Trophoblast cell (in vitro differentiated cells and primary cell): ENCODE data around the gene ZNF524.

Experiments
- DNase-seq, 2 donors: peaks; one replicate each; pipeline ENCODE4 v3.0.0-alpha.2; 2016
- H2AFZ ChIP-seq: 2 replicates; pipeline ENCODE4 v1.6.1; 2013; ENCODE audit warnings: low read length, moderate library complexity, mild to moderate bottlenecking; ENCODE audit not compliant: insufficient read depth, poor library complexity
- H2AK5ac ChIP-seq: 2 replicates; pipeline ENCODE4 v1.6.1; 2013; ENCODE audit warnings: mild to moderate bottlenecking, low read length
- H2BK120ac ChIP-seq: 2 replicates; pipeline ENCODE4 v1.6.1; 2013; ENCODE audit warnings: low read length, mild to moderate bottlenecking, moderate library complexity; ENCODE audit not compliant: insufficient read depth, poor library complexity
- H2BK12ac ChIP-seq: 2 replicates; pipeline ENCODE4 v1.6.1; 2013; ENCODE audit warnings: mild to moderate bottlenecking, low read length, moderate library complexity
- H2BK5ac ChIP-seq: 2 replicates; pipeline ENCODE4 v1.6.1; 2013; ENCODE audit warnings: low read length, low read depth, moderate library complexity, mild to moderate bottlenecking; ENCODE audit not compliant: poor library complexity
- H3K14ac ChIP-seq: 2 replicates; pipeline ENCODE4 v1.6.1; 2013; ENCODE audit warnings: mild to moderate bottlenecking, low read length
- H3K18ac ChIP-seq: 2 replicates; pipeline ENCODE4 v1.6.1; 2013; ENCODE audit warnings: mild to moderate bottlenecking, low read length
- H3K23ac ChIP-seq: 2 replicates; pipeline ENCODE4 v1.6.1; 2013; ENCODE audit warnings: low read length
- H3K27ac ChIP-seq: 2 replicates; pipeline ENCODE4 v1.5.1; 2013; ENCODE audit warnings: low read depth, mild to moderate bottlenecking, inconsistent platforms, low read length, moderate library complexity
- H3K27me3 ChIP-seq: 2 replicates; pipeline ENCODE4 v1.6.1; 2013; ENCODE audit warnings: inconsistent platforms, mild to moderate bottlenecking, low read length, moderate library complexity; ENCODE audit not compliant: insufficient read depth
- H3K36me3 ChIP-seq, 2 experiments: 1 replicate in 1 of 2; 2 replicates in 1 of 2; pipeline ENCODE4 v1.6.1; 2013; ENCODE audit warnings: low read length in 2 of 2, mild to moderate bottlenecking in 2 of 2, moderate library complexity in 1 of 2; ENCODE audit not compliant: insufficient read depth in 2 of 2, control insufficient read depth in 1 of 2
- H3K4ac ChIP-seq: 2 replicates; pipeline ENCODE4 v1.6.1; 2013; ENCODE audit warnings: low read depth, mild to moderate bottlenecking, low read length, moderate library complexity
- H3K4me1 ChIP-seq, 2 experiments: 1 replicate in 1 of 2; 2 replicates in 1 of 2; pipeline ENCODE4 v1.6.1; 2013; ENCODE audit warnings: low read length in 2 of 2, mild to moderate bottlenecking in 2 of 2, moderate library complexity in 1 of 2; ENCODE audit not compliant: insufficient read depth in 2 of 2, control insufficient read depth in 1 of 2
- H3K4me2 ChIP-seq: 2 replicates; pipeline ENCODE4 v1.6.1; 2013; ENCODE audit warnings: inconsistent platforms, mild to moderate bottlenecking, low read length, moderate library complexity
- H3K4me3 ChIP-seq: 2 replicates; pipeline ENCODE4 v1.5.1; 2013; ENCODE audit warnings: mild to moderate bottlenecking, low read depth, low read length, inconsistent platforms
- H3K79me1 ChIP-seq: one replicate; pipeline ENCODE4 v1.6.1; 2013; ENCODE audit warnings: low read length
- H3K79me2 ChIP-seq: 2 replicates; pipeline ENCODE4 v1.6.1; 2013; ENCODE audit warnings: low read length, mild to moderate bottlenecking; ENCODE audit not compliant: control insufficient read depth, insufficient read depth, poor library complexity
- H3K9ac ChIP-seq: 2 replicates; pipeline ENCODE4 v1.6.1; 2013; ENCODE audit warnings: mild to moderate bottlenecking, low read length
- H3K9me3 ChIP-seq: 2 replicates; pipeline ENCODE4 v1.6.1; 2013; ENCODE audit warnings: low read depth, mild to moderate bottlenecking, control low read depth, inconsistent platforms, low read length; ENCODE audit not compliant: insufficient read depth
- H4K12ac ChIP-seq: 2 replicates; pipeline ENCODE4 v1.6.1; 2013; ENCODE audit warnings: low read depth, mild to moderate bottlenecking, low read length, moderate library complexity
- H4K8ac ChIP-seq: 2 replicates; pipeline ENCODE4 v1.6.1; 2013; ENCODE audit warnings: low read depth, mild to moderate bottlenecking, low read length, moderate library complexity
- H4K91ac ChIP-seq: one replicate; pipeline ENCODE4 v1.6.1; 2013; ENCODE audit warnings: low read depth, mild to moderate bottlenecking, low read length, moderate library complexity
- WGBS: extraction: QIAGEN DNeasy Blood & Tissue Kit; methylation state at CpG from one replicate; pipeline ENCODE4 v1.1.7; 2013; ENCODE audit warnings: missing lambda C conversion rate; ENCODE audit not compliant: insufficient read length, insufficient coverage; ENCODE audit errors: extremely low coverage; 5-methylcytosine and 5-hydroxymethylcytosine counted together

Gene ZNF524

GRCh38 chr19:55611983-55612645 is 12.0 kb downstream of the ZNF524 start:
- Histone ChIP-seq H3K4ac (no peak overlapping the region), H4K91ac (no peak overlapping the region), H3K14ac (no peak overlapping the region), H2BK120ac (no peak overlapping the region), H3K23ac (no peak overlapping the region), H3K27ac (no peak overlapping the region), H3K27me3 (no peaks in the 10 kb centered on the region), H3K79me1 (no peaks in the 10 kb centered on the region), H3K9ac (no peak overlapping the region), H2BK5ac (no peak overlapping the region), H2AK5ac (no peak overlapping the region), H2AFZ (no peak overlapping the region), H3K4me3 (no peak overlapping the region), H3K4me2 (no peak overlapping the region), H4K8ac (no peak overlapping the region), H3K4me1 (no peaks in the 10 kb centered on the region), H3K18ac (no peak overlapping the region), H4K12ac (no peak overlapping the region), H3K9me3 (peaks cover 7% of the 10 kb centered on the region), H3K36me3 (peaks cover 40 to 44% of the 10 kb centered on the region in 2 experiments), H2BK12ac (no peak overlapping the region), H3K79me2 (no peaks in the 10 kb centered on the region)
- DNase-seq: no peak
- WGBS: no CpG with 5 or more reads among the region's 3 CpGs

- Histone ChIP-seq H3K27me3 (no peaks in the 10 kb centered on the region), H3K14ac (no peak overlapping the region)
Measured at GRCh38 chr19:55613396-55613795, 13.3 kb downstream of the ZNF524 start.

DNA sequence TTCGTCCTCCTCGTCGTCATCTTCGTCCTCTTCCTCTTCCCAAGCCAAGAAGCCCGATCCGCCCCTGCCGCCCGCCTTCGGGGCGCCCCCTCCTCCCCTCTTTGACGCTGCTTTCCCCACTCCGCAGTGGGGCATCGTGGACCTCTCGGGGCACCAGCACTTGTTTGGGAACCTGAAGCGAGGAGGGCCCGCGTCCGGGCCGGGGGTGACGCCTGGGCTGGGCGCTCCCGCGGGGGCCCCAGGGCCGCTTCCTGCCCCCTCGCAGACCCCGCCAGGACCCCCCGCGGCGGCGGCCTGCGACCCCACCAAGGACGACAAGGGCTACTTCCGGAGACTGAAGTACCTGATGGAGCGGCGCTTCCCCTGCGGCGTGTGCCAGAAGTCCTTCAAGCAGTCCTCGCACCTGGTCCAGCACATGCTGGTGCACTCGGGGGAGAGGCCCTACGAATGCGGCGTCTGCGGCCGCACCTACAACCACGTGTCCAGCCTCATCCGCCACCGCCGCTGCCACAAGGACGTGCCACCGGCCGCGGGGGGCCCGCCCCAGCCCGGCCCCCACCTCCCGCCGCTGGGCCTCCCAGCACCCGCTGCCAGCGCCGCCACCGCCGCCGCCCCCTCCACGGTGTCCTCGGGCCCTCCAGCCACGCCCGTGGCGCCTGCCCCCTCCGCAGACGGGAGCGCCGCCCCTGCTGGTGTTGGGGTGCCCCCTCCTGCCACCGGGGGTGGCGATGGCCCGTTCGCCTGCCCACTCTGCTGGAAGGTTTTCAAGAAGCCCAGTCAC is 14.0 kb downstream of the ZNF524 start:
- no peak overlapping the region for H3K18ac ChIP-seq
- no peak overlapping the region for H4K12ac ChIP-seq
- no peak overlapping the region for H3K27ac ChIP-seq
- H3K4me2 ChIP-seq: no peak overlapping the region
- H3K4ac ChIP-seq: no peak overlapping the region
- peaks cover 45 to 51% of the 10 kb centered on the region in 2 experiments for H3K36me3 ChIP-seq
- H3K9me3 ChIP-seq: peaks cover 7% of the 10 kb centered on the region
- H3K27me3 ChIP-seq: no peaks in the 10 kb centered on the region
- H3K9ac ChIP-seq: no peak overlapping the region
- H4K91ac ChIP-seq: no peak overlapping the region
- no peak overlapping the region for H2BK5ac ChIP-seq
- no peak overlapping the region for H3K14ac ChIP-seq
- no peak overlapping the region for H3K4me3 ChIP-seq
- DNase-seq: no peak
- H2BK12ac ChIP-seq: no peak overlapping the region
- H3K79me2 ChIP-seq: no peaks in the 10 kb centered on the region
- no peaks in the 10 kb centered on the region for H3K79me1 ChIP-seq
- H2AFZ ChIP-seq: no peak overlapping the region
- H4K8ac ChIP-seq: no peak overlapping the region
- H3K23ac ChIP-seq: no peak overlapping the region
- no peaks in the 10 kb centered on the region for H3K4me1 ChIP-seq
- no peak overlapping the region for H2AK5ac ChIP-seq
- H2BK120ac ChIP-seq: no peak overlapping the region
- 100% methylated on average over 5 of the region's 75 CpGs for WGBS

More at GRCh38 chr19:55613396-55613795, 13.3 kb downstream of the ZNF524 start:
- H2BK12ac ChIP-seq: no peak overlapping the region
- no CpG with 5 or more reads among the region's 27 CpGs for WGBS
- peaks cover 7% of the 10 kb centered on the region for H3K9me3 ChIP-seq
- no peak overlapping the region for H2BK120ac ChIP-seq
- no peak overlapping the region for H3K4ac ChIP-seq
- no peak overlapping the region for H4K12ac ChIP-seq
- H2BK5ac ChIP-seq: no peak overlapping the region
- H4K91ac ChIP-seq: no peak overlapping the region
- H3K36me3 ChIP-seq: peaks cover 45 to 51% of the 10 kb centered on the region in 2 experiments
- no peak overlapping the region for H3K4me3 ChIP-seq
- no peaks in the 10 kb centered on the region for H3K4me1 ChIP-seq
- no peak overlapping the region for H3K27ac ChIP-seq
- H3K9ac ChIP-seq: no peak overlapping the region
- DNase-seq: no peak
- no peaks in the 10 kb centered on the region for H3K79me2 ChIP-seq
- no peak overlapping the region for H3K23ac ChIP-seq
- H2AK5ac ChIP-seq: no peak overlapping the region
- H3K4me2 ChIP-seq: no peak overlapping the region
- no peak overlapping the region for H3K18ac ChIP-seq
- H2AFZ ChIP-seq: no peak overlapping the region
- H3K79me1 ChIP-seq: no peaks in the 10 kb centered on the region
- H4K8ac ChIP-seq: no peak overlapping the region

GRCh38 chr19:55614711-55615542 is 14.8 kb downstream of the ZNF524 start:
- no peak overlapping the region for H3K4ac ChIP-seq
- no peak overlapping the region for H2BK12ac ChIP-seq
- H2BK5ac ChIP-seq: no peak overlapping the region
- H3K4me2 ChIP-seq: no peak overlapping the region
- no peak for DNase-seq
- H4K91ac ChIP-seq: no peak overlapping the region
- no peak overlapping the region for H3K4me3 ChIP-seq
- H4K8ac ChIP-seq: no peak overlapping the region
- H3K4me1 ChIP-seq: no peaks in the 10 kb centered on the region
- no CpG with 5 or more reads among the region's 98 CpGs for WGBS
- no peak overlapping the region for H3K18ac ChIP-seq
- no peak overlapping the region for H4K12ac ChIP-seq
- no peaks in the 10 kb centered on the region for H3K27me3 ChIP-seq
- no peaks in the 10 kb centered on the region for H3K79me1 ChIP-seq
- no peak overlapping the region for H3K23ac ChIP-seq
- no peak overlapping the region for H3K14ac ChIP-seq
- no peaks in the 10 kb centered on the region for H3K79me2 ChIP-seq
- H3K36me3 ChIP-seq: peaks cover 42 to 45% of the 10 kb centered on the region in 2 experiments
- no peak overlapping the region for H2AFZ ChIP-seq
- H2AK5ac ChIP-seq: no peak overlapping the region
- H3K9me3 ChIP-seq: peaks cover 7% of the 10 kb centered on the region
- no peak overlapping the region for H3K9ac ChIP-seq
- H3K27ac ChIP-seq: no peak overlapping the region
- H2BK120ac ChIP-seq: no peak overlapping the region
